Activated T-cell treated with anti-CD3 and anti-CD28 coated beads for 24 hours (primary cell): ENCODE data around the gene VN1R5.

Source experiments
- DNase-seq: peaks from one replicate; pipeline ENCODE4 v3.0.0-alpha.2; 2020; ENCODE audit warnings: low read depth

Gene VN1R5

DNA sequence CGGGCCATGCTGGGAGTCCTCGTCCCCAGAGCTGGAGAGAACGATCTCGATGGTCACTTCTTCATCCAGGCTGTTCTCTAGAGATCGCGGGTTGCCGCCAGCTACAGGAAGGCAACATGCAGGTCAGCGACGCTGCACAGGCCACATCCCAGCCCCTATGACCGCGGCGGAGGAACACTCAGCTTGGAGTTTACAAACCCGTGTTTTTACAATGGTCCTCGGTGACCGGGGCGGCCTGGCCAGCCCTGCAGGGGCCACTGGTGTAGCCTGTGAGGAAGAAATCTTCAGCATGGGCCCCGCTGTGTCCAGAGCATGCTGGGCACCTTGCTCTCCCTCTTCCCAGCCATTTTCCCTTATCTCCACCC lies 45.3 kb downstream of the VN1R5 start:
- no peak for DNase-seq

- DNase-seq, result no peak
Measured at GRCh38 chr1:247303216-247303615, 47.3 kb downstream of the VN1R5 start.

DNA sequence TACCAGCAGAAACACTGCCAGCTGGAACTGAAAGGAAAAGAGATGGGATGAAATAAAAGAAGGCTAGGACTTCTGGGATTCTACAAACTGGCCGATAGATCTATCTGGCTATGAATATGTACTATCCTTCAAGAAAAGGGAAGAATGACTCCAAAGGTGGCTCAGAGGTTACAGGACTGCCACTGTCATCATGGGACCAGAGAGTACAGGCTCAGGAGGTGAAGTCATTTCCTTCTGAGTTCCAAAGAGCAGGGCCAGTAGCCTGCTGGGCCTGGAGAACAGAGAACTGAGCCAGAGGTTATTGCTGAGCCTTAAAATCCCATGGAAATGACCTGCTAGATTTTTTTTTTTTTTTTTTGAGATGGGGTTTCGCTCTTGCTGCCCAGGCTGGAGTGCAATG lies 48.2 kb downstream of the VN1R5 start:
- DNase-seq, result no peak
